Measurements from ENCODE around the gene PRDM16.

DNA sequence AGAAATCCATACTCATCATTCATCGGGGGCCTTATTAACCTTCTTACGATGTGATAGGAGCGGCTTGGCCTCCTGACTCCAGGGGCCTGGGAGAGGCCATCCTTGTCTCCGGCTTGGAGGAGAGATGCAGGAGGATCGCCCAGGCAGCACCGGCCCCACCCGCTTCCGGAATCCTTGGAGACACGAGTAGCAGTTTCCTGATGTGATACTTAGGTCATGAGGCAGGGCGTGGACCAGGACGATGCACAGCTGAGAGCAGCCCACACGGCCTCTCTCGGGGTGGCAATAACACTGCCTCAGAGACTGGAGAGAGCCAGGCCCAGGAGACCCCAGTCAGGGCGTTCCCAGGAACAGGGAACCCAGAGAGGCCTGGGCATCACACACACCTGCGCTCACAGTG is 221.9 kb downstream of the PRDM16 start:
- TF ChIP-seq, protein P1, sequence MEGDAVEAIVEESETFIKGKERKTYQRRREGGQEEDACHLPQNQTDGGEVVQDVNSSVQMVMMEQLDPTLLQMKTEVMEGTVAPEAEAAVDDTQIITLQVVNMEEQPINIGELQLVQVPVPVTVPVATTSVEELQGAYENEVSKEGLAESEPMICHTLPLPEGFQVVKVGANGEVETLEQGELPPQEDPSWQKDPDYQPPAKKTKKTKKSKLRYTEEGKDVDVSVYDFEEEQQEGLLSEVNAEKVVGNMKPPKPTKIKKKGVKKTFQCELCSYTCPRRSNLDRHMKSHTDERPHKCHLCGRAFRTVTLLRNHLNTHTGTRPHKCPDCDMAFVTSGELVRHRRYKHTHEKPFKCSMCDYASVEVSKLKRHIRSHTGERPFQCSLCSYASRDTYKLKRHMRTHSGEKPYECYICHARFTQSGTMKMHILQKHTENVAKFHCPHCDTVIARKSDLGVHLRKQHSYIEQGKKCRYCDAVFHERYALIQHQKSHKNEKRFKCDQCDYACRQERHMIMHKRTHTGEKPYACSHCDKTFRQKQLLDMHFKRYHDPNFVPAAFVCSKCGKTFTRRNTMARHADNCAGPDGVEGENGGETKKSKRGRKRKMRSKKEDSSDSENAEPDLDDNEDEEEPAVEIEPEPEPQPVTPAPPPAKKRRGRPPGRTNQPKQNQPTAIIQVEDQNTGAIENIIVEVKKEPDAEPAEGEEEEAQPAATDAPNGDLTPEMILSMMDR (conservative IDR thresholded peaks at IDR 0.05), result no peak
- no peak for TF ChIP-seq ZFX (IDR thresholded peaks at IDR 0.05)

Measured in C4-2B (cell line).